Endothelial cell of umbilical vein (primary cell): ENCODE results near the gene ACVR1C. TPM values are rescaled to one million over a fixed set of nuclear protein-coding genes. Genes with fewer than 3 reads are reported as not detected.

Experiments used
- BruUV-seq: library from RNA; stranded (reverse); fragments of 400-500 nt; replicated peaks from 2 replicates; lab custom pipeline; 2021; lab: Mats Ljungman, UMichigan
- CTCF ChIA-PET: fragments of 300-600, 350-600 bp; sonication (Branson Sonifier 250); formaldehyde crosslinking; loops from one replicate; lab custom pipeline; 2021; ENCODE audit warnings: antibody characterized with exemption, inconsistent platforms; lab: Charles Lee
- POLR2A ChIA-PET: fragments of 300-600, 350-600 bp; sonication (Branson Sonifier 250); formaldehyde crosslinking; loops from one replicate; lab custom pipeline; 2021; ENCODE audit warnings: antibody characterized with exemption, inconsistent platforms; lab: Charles Lee
- DNase-seq: peaks from one replicate; pipeline ENCODE4 v3.0.0-alpha.2; 2011; ENCODE audit warnings: low read depth, low spot score
- FAIRE-seq: peaks from 2 replicates; lab custom pipeline; 2011; peaks lifted over from hg19 to GRCh38; lab: Jason Lieb, UNC
- H2AFZ ChIP-seq: 2 replicates; pipeline ENCODE4 v1.6.0; 2012; ENCODE audit warnings: low read depth, low read length, control low read depth, inconsistent platforms
- H3K27ac ChIP-seq: 2 replicates; pipeline ENCODE4 v1.5.1; 2011; ENCODE audit warnings: low read depth, mild to moderate bottlenecking, control low read depth, low read length, moderate library complexity; ENCODE audit not compliant: insufficient read depth
- H3K27me3 ChIP-seq, 2 experiments: 2 replicates each; pipeline versions ENCODE4 v1.6.0 to v1.6.1; 2011; ENCODE audit warnings: low read length in 2 of 2, mixed read lengths in 1 of 2; ENCODE audit not compliant: control insufficient read depth in 2 of 2, insufficient read depth in 2 of 2
- H3K36me3 ChIP-seq, 2 experiments: 2 replicates in 1 of 2; 3 replicates in 1 of 2; pipeline ENCODE4 v1.5.1; 2011; ENCODE audit warnings: low read length in 2 of 2, mild to moderate bottlenecking in 1 of 2, moderate library complexity in 1 of 2; ENCODE audit not compliant: control insufficient read depth in 2 of 2, insufficient read depth in 2 of 2; ENCODE audit errors: extremely low read depth in 1 of 2
- H3K4me1 ChIP-seq: 3 replicates; pipeline ENCODE4 v1.5.1; 2011; ENCODE audit warnings: mild to moderate bottlenecking, low read length; ENCODE audit not compliant: control insufficient read depth, insufficient read depth; ENCODE audit errors: extremely low read depth
- H3K4me2 ChIP-seq: 2 replicates; pipeline ENCODE4 v1.6.1; 2011; ENCODE audit warnings: low read length, control low read depth, mixed read lengths; ENCODE audit not compliant: insufficient read depth
- H3K4me3 ChIP-seq, 3 experiments: fragments of 200-600 bp in 1 of 3; sonication (generic), shearing (Covaris generic) in 1 of 3; replicated peaks in 1 of 3; 2 replicates each; pipeline ENCODE4 v1.5.1; 2011 to 2016; ENCODE audit warnings: control low read depth in 3 of 3, low read length in 3 of 3, mild to moderate bottlenecking in 2 of 3, inconsistent platforms in 1 of 3, low read depth in 1 of 3, moderate library complexity in 1 of 3; ENCODE audit not compliant: insufficient read depth in 1 of 3
- H3K79me2 ChIP-seq: 2 replicates; pipeline ENCODE4 v1.6.0; 2012; ENCODE audit warnings: low read length, inconsistent platforms; ENCODE audit not compliant: control insufficient read depth, insufficient read depth
- H3K9ac ChIP-seq: replicated peaks from 2 replicates; pipeline ENCODE3; 2011; ENCODE audit warnings: low read length, control low read depth; ENCODE audit not compliant: insufficient read depth; ENCODE audit errors: extremely low read depth
- H3K9me1 ChIP-seq: replicated peaks from 3 replicates; pipeline ENCODE4 v1.6.0; 2011; ENCODE audit warnings: mild to moderate bottlenecking, low read length; ENCODE audit not compliant: control insufficient read depth, insufficient read depth; ENCODE audit errors: extremely low read depth
- H3K9me3 ChIP-seq: replicated peaks from 2 replicates; pipeline ENCODE4 v1.5.1; 2012; ENCODE audit warnings: low read length, inconsistent platforms; ENCODE audit not compliant: control insufficient read depth, insufficient read depth
- H4K20me1 ChIP-seq: replicated peaks from 2 replicates; pipeline ENCODE3; 2011; ENCODE audit warnings: mild to moderate bottlenecking, low read length; ENCODE audit not compliant: control insufficient read depth, insufficient read depth; ENCODE audit errors: extremely low read depth
- CTCF ChIP-seq, 2 donors: IDR thresholded peaks; 1 replicate in 1 of 2; 2 replicates in 1 of 2; pipeline ENCODE4 v1.5.1; 2011; ENCODE audit warnings: low read length in 2 of 2, mild to moderate bottlenecking in 2 of 2, moderate library complexity in 2 of 2, control low read depth in 1 of 2, inconsistent platforms in 1 of 2, low read depth in 1 of 2; ENCODE audit not compliant: insufficient read depth in 1 of 2; ENCODE audit errors: extremely low read depth in 1 of 2
- EZH2 ChIP-seq: IDR thresholded peaks from 2 replicates; pipeline ENCODE4 v1.6.1; 2012; ENCODE audit warnings: borderline replicate concordance, low read depth, mild to moderate bottlenecking, moderate library complexity, low read length, inconsistent platforms; ENCODE audit not compliant: severe bottlenecking
- FOS ChIP-seq: IDR thresholded peaks from 2 replicates; pipeline ENCODE4 v1.6.1; 2011; ENCODE audit warnings: mild to moderate bottlenecking, low read length, moderate library complexity, borderline replicate concordance; ENCODE audit not compliant: insufficient read depth
- GATA2 ChIP-seq: IDR thresholded peaks from 2 replicates; pipeline ENCODE4 v1.7.0; 2011; ENCODE audit warnings: low read depth, mild to moderate bottlenecking, moderate library complexity, mixed read lengths, low read length; ENCODE audit not compliant: insufficient read length, insufficient read depth
- JUN ChIP-seq: IDR thresholded peaks from 2 replicates; pipeline ENCODE4 v1.6.1; 2011; ENCODE audit warnings: borderline replicate concordance, low read depth; ENCODE audit not compliant: insufficient read length, insufficient read depth
- MAX ChIP-seq: IDR thresholded peaks from 2 replicates; pipeline ENCODE4 v1.6.1; 2011; ENCODE audit not compliant: insufficient read depth, insufficient read length
- MYC ChIP-seq: IDR thresholded peaks from one replicate; pipeline ENCODE4 v1.6.1; 2011; ENCODE audit warnings: mild to moderate bottlenecking, low read depth, low read length
- POLR2A ChIP-seq: IDR thresholded peaks from 2 replicates; pipeline ENCODE4 v1.6.1; 2012; ENCODE audit warnings: low read depth, mild to moderate bottlenecking, control low read depth, low read length
- POLR2AphosphoS5 ChIP-seq: IDR thresholded peaks from 2 replicates; pipeline ENCODE4 v1.6.1; 2012; ENCODE audit warnings: low read depth, mild to moderate bottlenecking, control low read depth, low read length, moderate library complexity; ENCODE audit not compliant: insufficient read depth
- dilution Hi-C: fragments of 300-500 bp; cut with MboI; formaldehyde crosslinking; loops from one replicate; pipeline ENCODE4 v1.15.0; 2019; ENCODE audit warnings: low sequenced_read_pairs; ENCODE audit not compliant: extremely low pct_ligation_motif_present
- intact Hi-C: fragments of 100-400 bp; cut with micrococcal nuclease; formaldehyde crosslinking; loops from one replicate; pipeline ENCODE4 v1.10.0; 2022
- polyA plus RNA-seq, 4 experiments: library from polyadenylated mRNA; depleted of rRNA in 3 of 4; stranded (reverse) in 3 of 4; unstranded in 1 of 4; fragments of >200 nt; gene quantifications; 2 replicates each; pipeline versions ENCODE4 v1.2.1 to v1.2.3, GENCODE V29; 2011 to 2012; ENCODE audit warnings: missing spikeins in 1 of 4
- total RNA-seq: library from RNA; stranded (reverse); gene quantifications from 2 replicates; pipeline ENCODE4 v1.2.3, GENCODE V29; 2021

The ACVR1C gene
- total and polyA plus RNA-seq, 2 donors (not counting 3 experiments of a cell fraction or from before 2014, with no cell fraction given) = not detected

- FAIRE-seq (no peak), DNase-seq (no peak)
- dilution Hi-C loops = no loop called here
- Histone ChIP-seq H3K79me2 (no peaks in the 10 kb centered on the region), H3K4me2 (no peak overlapping the region), H3K27me3 (peaks cover 10 to 18% of the 10 kb centered on the region in 2 experiments), H3K4me3 (no peak overlapping the region), H3K4me1 (no peaks in the 10 kb centered on the region), H3K9me1 (no peaks in the 10 kb centered on the region), H3K9me3 (no peaks in the 10 kb centered on the region), H3K27ac (no peak overlapping the region), H3K36me3 (no peaks in the 10 kb centered on the region), H4K20me1 (no peaks in the 10 kb centered on the region), H3K9ac (no peak overlapping the region), H2AFZ (no peak overlapping the region)
- POLR2A ChIA-PET = no interaction called here
- CTCF ChIA-PET = interaction anchor here (1.0 kb wide), 2 partner anchors 9 to 101 kb away, joined by 3 to 4 read pairs; no protein-coding TSS in a partner anchor
- no TSS peak for BruUV-seq
- intact Hi-C loops = loop anchor here (2.0 kb wide), 2 partner anchors 101 to 291 kb away; no protein-coding TSS in a partner anchor
- TF ChIP-seq MAX (no peak), GATA2 (no peak), CTCF (IDR thresholded peaks at IDR 0.05; ENCODE audit: extremely low read depth in 1 of 2, insufficient read depth in 1 of 2, low read depth in 1 of 2, low read length in 2 of 2) (no peak), POLR2A (no peak), POLR2AphosphoS5 (no peak), JUN (no peak), EZH2 (no peak), FOS (no peak), MYC (no peak)
Measured at GRCh38 chr2:157593411-157593810, 35.3 kb downstream of the ACVR1C start.
